Stomach (tissue), 4 donors: ENCODE data around the gene RXFP3.

Experiments
- CTCF ChIP-seq, 7 experiments: fragments of 450-650 bp in 4 of 7; fragments of 200-600 bp in 3 of 7; sonication (generic) in 3 of 7; IDR thresholded peaks; one replicate each; pipeline ENCODE4 v1.5.1; 2016 to 2019; ENCODE audit warnings: antibody characterized with exemption in 7 of 7, control low read depth in 2 of 7, mild to moderate bottlenecking in 1 of 7
- POLR2A ChIP-seq, 4 donors: fragments of 450-650 bp; IDR thresholded peaks; one replicate each; pipeline ENCODE4 v1.6.1; 2016; ENCODE audit warnings: antibody characterized with exemption in 4 of 4, control low read depth in 2 of 4, mild to moderate bottlenecking in 1 of 4, moderate library complexity in 1 of 4
- POLR2AphosphoS5 ChIP-seq, 3 donors: sonication (generic); formaldehyde crosslinking; IDR thresholded peaks; one replicate each; pipeline ENCODE4 v1.6.1; 2016; ENCODE audit warnings: antibody characterized with exemption in 3 of 3

GRCh38 chr5:33958176-33958575, 22.0 kb downstream of the RXFP3 start:
- TF ChIP-seq CTCF (IDR thresholded peaks at IDR 0.05): no peak
- no peak for TF ChIP-seq POLR2AphosphoS5 (IDR thresholded peaks at IDR 0.05)
- TF ChIP-seq POLR2A (IDR thresholded peaks at IDR 0.05): no peak
